PC-3 (cell line): ENCODE measurements around the gene FASTK. TPM values are rescaled to one million over a fixed set of nuclear protein-coding genes. Genes with fewer than 3 reads are reported as not detected.

Experiments used
- ATAC-seq: fragments of 200-7000 bp; cut with Tn5 transposase; 2 replicates; pipeline ENCODE4 v1.9.1; 2020; ENCODE audit warnings: mild to moderate bottlenecking, moderate library complexity
- BruUV-seq: library from RNA; stranded (reverse); fragments of 400-500 nt; replicated peaks from 2 replicates; lab custom pipeline; 2021; lab: Mats Ljungman, UMichigan
- CTCF ChIA-PET: fragments of 300-600 bp; sonication (Branson Sonifier 250); formaldehyde crosslinking; loops from one replicate; lab custom pipeline; 2022; ENCODE audit warnings: antibody characterized with exemption; lab: Charles Lee
- POLR2A ChIA-PET: fragments of 300-600 bp; sonication (Branson Sonifier 250); formaldehyde crosslinking; loops from one replicate; lab custom pipeline; 2022; ENCODE audit warnings: antibody characterized with exemption; ENCODE audit not compliant: unreplicated experiment; lab: Charles Lee
- DNase-seq: peaks from one replicate; pipeline ENCODE4 v3.0.0-alpha.2; 2015
- H2AFZ ChIP-seq: fragments of 300-600 bp; sonication (generic); 2 replicates; pipeline ENCODE4 v1.6.0; 2016; ENCODE audit warnings: antibody characterized with exemption, low read length
- H3F3A ChIP-seq: fragments of 300-600 bp; sonication (generic); one replicate; pipeline ENCODE4 v1.6.0; 2017; ENCODE audit warnings: antibody characterized with exemption, low read length, control low read depth, mild to moderate bottlenecking; ENCODE audit not compliant: unreplicated experiment
- H3K27ac ChIP-seq: fragments of 300-600 bp; sonication (generic); 2 replicates; pipeline ENCODE4 v1.5.1; 2016; ENCODE audit warnings: mild to moderate bottlenecking, low read length
- H3K27me3 ChIP-seq: fragments of 300-600 bp; sonication (generic); 2 replicates; pipeline ENCODE4 v1.6.1; 2016; ENCODE audit warnings: low read length, mixed read lengths
- H3K36me3 ChIP-seq: fragments of 300-600 bp; sonication (generic); 2 replicates; pipeline ENCODE4 v1.6.1; 2016; ENCODE audit warnings: low read depth, mixed run types, low read length, mixed read lengths
- H3K4me1 ChIP-seq: fragments of 300-600 bp; sonication (generic); 2 replicates; pipeline ENCODE4 v1.5.1; 2016; ENCODE audit warnings: low read length; ENCODE audit not compliant: insufficient read depth
- H3K4me2 ChIP-seq: fragments of 300-600 bp; sonication (generic); 2 replicates; pipeline ENCODE4 v1.6.0; 2016; ENCODE audit warnings: low read length
- H3K4me3 ChIP-seq: fragments of 300-600 bp; sonication (generic); 2 replicates; pipeline ENCODE4 v1.5.1; 2016; ENCODE audit warnings: mild to moderate bottlenecking, low read length, mixed read lengths
- H3K79me2 ChIP-seq: fragments of 300-600 bp; sonication (generic); 2 replicates; pipeline ENCODE4 v1.6.1; 2017; ENCODE audit warnings: low read length, mixed read lengths
- H3K9ac ChIP-seq: fragments of 300-600 bp; sonication (generic); 2 replicates; pipeline ENCODE4 v1.6.0; 2016; ENCODE audit warnings: mild to moderate bottlenecking, low read length
- H3K9me2 ChIP-seq: fragments of 300-600 bp; sonication (generic); replicated peaks from 2 replicates; pipeline ENCODE4 v1.6.1; 2016; ENCODE audit warnings: mixed run types, low read length, mixed read lengths
- H3K9me3 ChIP-seq: fragments of 300-600 bp; sonication (generic); 2 replicates; pipeline ENCODE4 v1.6.1; 2016; ENCODE audit warnings: low read length, mixed read lengths
- H4K20me1 ChIP-seq: fragments of 300-600 bp; sonication (generic); 2 replicates; pipeline ENCODE4 v1.6.1; 2016; ENCODE audit warnings: low read length, mixed read lengths
- EZH2 ChIP-seq: fragments of 300-600 bp; sonication (generic); IDR thresholded peaks from one replicate; pipeline ENCODE4 v1.6.1; 2017; ENCODE audit warnings: antibody characterized with exemption, mild to moderate bottlenecking, low read length; ENCODE audit not compliant: unreplicated experiment
- EZH2phosphoT487 ChIP-seq: fragments of 300-600 bp; sonication (generic); IDR thresholded peaks from 2 replicates; pipeline ENCODE4 v1.6.1; 2018; ENCODE audit warnings: mild to moderate bottlenecking, antibody characterized with exemption, low read length, borderline replicate concordance
- intact Hi-C: fragments of 100-400 bp; cut with micrococcal nuclease; formaldehyde crosslinking; loops from 2 replicates; pipeline ENCODE4 v1.9.0; 2023
- total RNA-seq: library from RNA; depleted of rRNA; stranded (reverse); fragments of >200 nt; gene quantifications from 2 replicates; pipeline ENCODE4 v1.2.3, GENCODE V29; 2014
- TF ChIP-seq, protein P1 (sequence below): fragments of 300-600 bp; sonication (generic); conservative IDR thresholded peaks from 2 replicates; pipeline ENCODE4 v1.5.1; 2017; ENCODE audit warnings: antibody characterized with exemption, low read depth, mild to moderate bottlenecking, low read length

The FASTK gene
- total RNA-seq, 1 experiment from 2014 or later: 163 TPM

DNA sequence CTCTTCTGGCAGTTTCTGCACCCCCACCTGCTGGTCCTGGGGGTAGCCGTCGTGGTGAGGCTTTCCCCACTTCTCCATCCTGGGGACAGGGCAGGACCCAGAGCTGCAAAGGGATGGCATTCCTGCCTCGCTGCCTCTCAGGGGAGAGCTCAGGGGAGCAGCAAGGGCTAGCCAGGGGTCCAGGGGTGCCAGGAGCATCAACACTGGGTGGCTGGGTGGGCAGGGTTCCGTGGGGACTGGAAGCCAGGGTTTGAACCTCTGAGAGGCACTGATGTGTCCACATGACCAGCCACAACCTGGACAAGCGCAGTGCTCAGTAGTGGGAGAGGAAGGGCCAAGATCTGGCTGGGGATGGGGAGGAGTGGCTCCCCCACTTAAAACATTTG, 46.8 kb downstream of the FASTK start:
- BruUV-seq: no TSS peak
- ChIA-PET CTCF (no interaction called here), POLR2A (no interaction called here)
- H3K4me3 ChIP-seq: no peak overlapping the region
- no peaks in the 10 kb centered on the region for H3K9me2 ChIP-seq
- no peaks in the 10 kb centered on the region for H3K27me3 ChIP-seq
- H3F3A ChIP-seq: no peaks in the 10 kb centered on the region
- H3K27ac ChIP-seq: no peak overlapping the region
- H3K9me3 ChIP-seq: no peaks in the 10 kb centered on the region
- H3K36me3 ChIP-seq: no peaks in the 10 kb centered on the region; the same call in 1 of the 2 replicates
- ATAC-seq (no peak), DNase-seq (no peak)
- intact Hi-C loops: no loop called here
- H3K4me2 ChIP-seq: no peak overlapping the region
- TF ChIP-seq EZH2phosphoT487 (no peak), EZH2 (no peak)
- TF ChIP-seq, protein P1, sequence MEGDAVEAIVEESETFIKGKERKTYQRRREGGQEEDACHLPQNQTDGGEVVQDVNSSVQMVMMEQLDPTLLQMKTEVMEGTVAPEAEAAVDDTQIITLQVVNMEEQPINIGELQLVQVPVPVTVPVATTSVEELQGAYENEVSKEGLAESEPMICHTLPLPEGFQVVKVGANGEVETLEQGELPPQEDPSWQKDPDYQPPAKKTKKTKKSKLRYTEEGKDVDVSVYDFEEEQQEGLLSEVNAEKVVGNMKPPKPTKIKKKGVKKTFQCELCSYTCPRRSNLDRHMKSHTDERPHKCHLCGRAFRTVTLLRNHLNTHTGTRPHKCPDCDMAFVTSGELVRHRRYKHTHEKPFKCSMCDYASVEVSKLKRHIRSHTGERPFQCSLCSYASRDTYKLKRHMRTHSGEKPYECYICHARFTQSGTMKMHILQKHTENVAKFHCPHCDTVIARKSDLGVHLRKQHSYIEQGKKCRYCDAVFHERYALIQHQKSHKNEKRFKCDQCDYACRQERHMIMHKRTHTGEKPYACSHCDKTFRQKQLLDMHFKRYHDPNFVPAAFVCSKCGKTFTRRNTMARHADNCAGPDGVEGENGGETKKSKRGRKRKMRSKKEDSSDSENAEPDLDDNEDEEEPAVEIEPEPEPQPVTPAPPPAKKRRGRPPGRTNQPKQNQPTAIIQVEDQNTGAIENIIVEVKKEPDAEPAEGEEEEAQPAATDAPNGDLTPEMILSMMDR: no peak
- peaks cover 15% of the 10 kb centered on the region for H3K4me1 ChIP-seq
- H3K9ac ChIP-seq: no peak overlapping the region
- no peak overlapping the region for H2AFZ ChIP-seq
- H4K20me1 ChIP-seq: no peaks in the 10 kb centered on the region
- peaks cover 22% of the 10 kb centered on the region for H3K79me2 ChIP-seq

DNA sequence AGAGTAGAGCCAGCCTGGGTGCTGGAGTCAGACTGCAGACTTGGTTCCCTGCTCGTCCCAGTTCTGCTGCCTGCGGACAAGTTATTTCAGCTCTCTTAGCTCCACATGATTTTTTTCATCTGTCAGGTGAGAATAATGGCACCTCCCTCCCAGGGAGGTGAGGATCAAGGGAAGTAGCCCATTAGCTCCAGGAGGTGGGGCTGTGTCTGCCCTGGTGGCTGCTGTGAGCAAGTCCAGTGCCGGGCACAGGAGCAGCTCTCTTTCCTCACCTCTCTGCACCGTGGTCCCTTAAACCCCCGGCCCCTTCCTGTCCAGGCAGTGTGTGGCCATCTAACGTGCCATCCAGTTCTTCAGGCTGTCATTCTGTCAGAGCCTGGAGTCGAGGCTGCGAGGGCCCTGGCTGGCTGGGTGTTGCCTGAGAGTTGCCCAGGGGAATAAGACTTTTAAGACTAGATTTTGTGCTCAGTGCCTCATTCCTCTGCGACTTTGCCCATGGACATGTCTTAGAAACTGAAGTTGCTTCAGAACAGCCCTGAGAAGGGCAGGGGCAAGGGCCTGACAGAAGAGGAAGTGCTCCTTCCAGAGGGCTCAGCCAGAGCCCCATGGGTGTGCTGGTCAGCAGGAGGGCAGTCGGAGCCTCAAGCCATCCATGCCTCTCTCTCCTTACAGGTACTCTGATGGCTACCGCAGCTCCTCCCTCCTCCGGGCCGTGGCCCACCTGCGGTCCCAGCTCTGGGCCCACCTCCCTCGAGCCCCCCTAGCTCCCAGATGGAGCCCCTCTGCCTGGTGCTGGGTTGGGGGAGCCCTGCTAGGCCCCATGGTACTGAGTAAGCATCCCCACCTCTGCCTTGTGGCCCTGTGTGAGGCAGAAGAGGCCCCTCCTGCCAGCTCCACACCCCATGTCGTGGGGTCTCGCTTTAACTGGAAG, 47.4 kb downstream of the FASTK start:
- Histone ChIP-seq H4K20me1 (no peaks in the 10 kb centered on the region), H3K9me2 (no peaks in the 10 kb centered on the region), H3K4me3 (no peak overlapping the region), H3K4me1 (peaks cover 9% of the 10 kb centered on the region), H3K27ac (no peak overlapping the region), H3K27me3 (no peaks in the 10 kb centered on the region), H3K79me2 (peaks cover 24% of the 10 kb centered on the region), H3K9me3 (no peaks in the 10 kb centered on the region), H3F3A (no peaks in the 10 kb centered on the region), H3K36me3 (no peaks in the 10 kb centered on the region; the same call in 1 of the 2 replicates), H2AFZ (no peak overlapping the region), H3K4me2 (no peak overlapping the region), H3K9ac (no peak overlapping the region)
- no peak for DNase-seq
- no peak for ATAC-seq
- intact Hi-C loops: no loop called here
- no peak for TF ChIP-seq EZH2
- TF ChIP-seq, protein P1: peak; percentile 29; the same call in 1 of the 2 replicates
- no TSS peak for BruUV-seq
- POLR2A ChIA-PET: no interaction called here
- CTCF ChIA-PET: interaction anchor here (0.7 kb wide), 1 partner anchor 70 kb away, joined by 9 read pairs; no protein-coding TSS in a partner anchor

DNA sequence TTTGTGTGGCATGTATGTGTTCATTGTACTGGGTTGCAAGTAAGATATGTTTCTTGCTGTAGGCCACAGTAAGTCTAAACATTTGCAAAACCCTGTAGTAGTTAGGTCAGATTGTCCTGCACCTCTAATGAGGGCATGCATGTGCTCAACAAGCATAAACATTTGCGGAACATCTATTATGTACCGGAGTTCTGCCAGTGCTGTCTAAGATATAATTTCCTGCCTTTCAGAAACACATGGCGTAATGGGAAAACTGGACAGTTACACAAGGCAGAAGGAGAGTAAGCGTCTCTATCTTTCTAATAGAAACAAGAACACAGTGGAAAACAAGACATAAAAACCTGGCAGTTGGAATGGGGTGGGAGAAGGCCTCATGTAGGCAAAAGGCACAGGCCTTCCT, 49.6 kb downstream of the FASTK start:
- Histone ChIP-seq H3K27ac (no peak overlapping the region), H3K9me3 (no peaks in the 10 kb centered on the region), H3K4me1 (peaks cover 26% of the 10 kb centered on the region), H2AFZ (no peak overlapping the region), H3K4me2 (no peak overlapping the region), H4K20me1 (no peaks in the 10 kb centered on the region), H3K9me2 (no peaks in the 10 kb centered on the region), H3K4me3 (no peak overlapping the region), H3K79me2 (peaks cover 24% of the 10 kb centered on the region), H3K9ac (no peak overlapping the region), H3K27me3 (no peaks in the 10 kb centered on the region), H3F3A (no peaks in the 10 kb centered on the region), H3K36me3 (no peaks in the 10 kb centered on the region; the same call in 1 of the 2 replicates)
- CTCF ChIA-PET: no interaction called here
- DNase-seq (no peak), ATAC-seq (no peak)
- POLR2A ChIA-PET: no interaction called here
- no peak for TF ChIP-seq EZH2
- no peak for TF ChIP-seq EZH2phosphoT487
- TF ChIP-seq, protein P1: no peak
- no TSS peak for BruUV-seq
- intact Hi-C loops: no loop called here
